SK-N-SH treated with all-trans-retinoic acid at 6 μM for 48 hours (cell line): Measurements from ENCODE around the gene TCEA2.

ENCODE experiments used
- ATAC-seq: fragments of 200-7000 bp; cut with Tn5 transposase; 3 replicates; pipeline ENCODE4 v1.9.1; 2020; ENCODE audit warnings: mild to moderate bottlenecking, moderate library complexity
- ARNTL ChIP-seq: fragments of 450-650 bp; formaldehyde crosslinking; IDR thresholded peaks from 2 replicates; pipeline ENCODE4 v1.5.0; 2020; ENCODE audit warnings: low read depth, mild to moderate bottlenecking, moderate library complexity, borderline replicate concordance
- BACH2 ChIP-seq: fragments of 250-450 bp; sonication (Bioruptor Pico); IDR thresholded peaks from 2 replicates; pipeline ENCODE4 v1.9.0; 2021; ENCODE audit warnings: mild to moderate bottlenecking, borderline replicate concordance
- CSDC2 ChIP-seq: fragments of 250-450 bp; sonication (Bioruptor Pico); IDR thresholded peaks from 2 replicates; pipeline ENCODE4 v1.5.0; 2020; ENCODE audit warnings: mild to moderate bottlenecking, moderate library complexity
- ESRRG ChIP-seq: fragments of 250-450 bp; sonication (Bioruptor Pico); IDR thresholded peaks from 2 replicates; pipeline ENCODE4 v1.6.1; 2021; ENCODE audit warnings: mild to moderate bottlenecking
- GLIS3 ChIP-seq: fragments of 250-450 bp; sonication (Bioruptor Pico); IDR thresholded peaks from 2 replicates; pipeline ENCODE4 v1.5.0; 2020; ENCODE audit warnings: mild to moderate bottlenecking, moderate library complexity
- ISL1 ChIP-seq: fragments of 250-450 bp; sonication (Bioruptor Pico); IDR thresholded peaks from 2 replicates; pipeline ENCODE4 v2.1.2; 2022; ENCODE audit warnings: mild to moderate bottlenecking, moderate library complexity
- OSR1 ChIP-seq: fragments of 250-450 bp; sonication (Bioruptor Pico); IDR thresholded peaks from 2 replicates; pipeline ENCODE4 v1.8.0; 2022; ENCODE audit warnings: moderate library complexity, mild to moderate bottlenecking, inconsistent platforms
- PPARA ChIP-seq: fragments of 250-450 bp; sonication (Bioruptor Pico); IDR thresholded peaks from 2 replicates; pipeline ENCODE4 v1.5.0; 2020; ENCODE audit warnings: mild to moderate bottlenecking, borderline replicate concordance
- RARB ChIP-seq: fragments of 250-450 bp; sonication (Bioruptor Pico); IDR thresholded peaks from 2 replicates; pipeline ENCODE4 v1.8.0; 2021; ENCODE audit warnings: mild to moderate bottlenecking, moderate library complexity
- SNAI2 ChIP-seq: fragments of 250-450 bp; sonication (Bioruptor Pico); IDR thresholded peaks from 2 replicates; pipeline ENCODE4 v1.5.0; 2020; ENCODE audit warnings: mild to moderate bottlenecking, moderate library complexity
- TCF4 ChIP-seq: fragments of 250-450 bp; sonication (Bioruptor Pico); IDR thresholded peaks from 2 replicates; pipeline ENCODE4 v1.8.0; 2021; ENCODE audit warnings: mild to moderate bottlenecking, moderate library complexity, borderline replicate concordance
- TOX ChIP-seq: fragments of 250-450 bp; sonication (Bioruptor Pico); IDR thresholded peaks from 2 replicates; pipeline ENCODE4 v1.8.0; 2021; ENCODE audit warnings: mild to moderate bottlenecking, moderate library complexity, borderline replicate concordance
- ZC3H10 ChIP-seq: fragments of 250-450 bp; sonication (Bioruptor Pico); IDR thresholded peaks from 2 replicates; pipeline ENCODE4 v1.5.1; 2021; ENCODE audit warnings: mild to moderate bottlenecking, moderate library complexity
- ZFP3 ChIP-seq: fragments of 250-450 bp; sonication (Bioruptor Pico); IDR thresholded peaks from 2 replicates; pipeline ENCODE4 v1.5.0; 2020; ENCODE audit warnings: mild to moderate bottlenecking, moderate library complexity
- ZFP30 ChIP-seq: fragments of 450-650 bp; formaldehyde crosslinking; IDR thresholded peaks from 2 replicates; pipeline ENCODE4 v1.5.0; 2022; ENCODE audit warnings: mild to moderate bottlenecking, moderate library complexity
- ZNF565 ChIP-seq: fragments of 450-650 bp; formaldehyde crosslinking; conservative IDR thresholded peaks from 2 replicates; pipeline ENCODE4 v1.5.0; 2020; ENCODE audit warnings: low read depth, mild to moderate bottlenecking, moderate library complexity
- ZNF70 ChIP-seq: fragments of 450-650 bp; formaldehyde crosslinking; IDR thresholded peaks from 2 replicates; pipeline ENCODE4 v1.5.0; 2020; ENCODE audit warnings: mild to moderate bottlenecking, moderate library complexity
- ZNF8 ChIP-seq: fragments of 450-650 bp; formaldehyde crosslinking; IDR thresholded peaks from 2 replicates; pipeline ENCODE4 v1.5.0; 2020; ENCODE audit warnings: mild to moderate bottlenecking, moderate library complexity
- TF ChIP-seq, protein P1 (sequence below): fragments of 250-450 bp; sonication (Bioruptor Pico); IDR thresholded peaks from 2 replicates; pipeline ENCODE4 v1.8.0; 2021; ENCODE audit warnings: low read depth, mild to moderate bottlenecking, moderate library complexity, borderline replicate concordance
- TF ChIP-seq, protein P2 (sequence below): fragments of 250-450 bp; sonication (Bioruptor Pico); IDR thresholded peaks from 2 replicates; pipeline ENCODE4 v1.5.1; 2020; ENCODE audit warnings: low read depth, mild to moderate bottlenecking, moderate library complexity
- TF ChIP-seq, protein P3 (sequence below): fragments of 250-450 bp; sonication (Bioruptor Pico); IDR thresholded peaks from 2 replicates; pipeline ENCODE4 v1.8.0; 2020; ENCODE audit warnings: mild to moderate bottlenecking, moderate library complexity, borderline replicate concordance
- TF ChIP-seq, protein P4 (sequence below): fragments of 250-450 bp; sonication (Bioruptor Pico); IDR thresholded peaks from 2 replicates; pipeline ENCODE4 v1.5.0; 2020; ENCODE audit warnings: mild to moderate bottlenecking, moderate library complexity

The TCEA2 gene

DNA sequence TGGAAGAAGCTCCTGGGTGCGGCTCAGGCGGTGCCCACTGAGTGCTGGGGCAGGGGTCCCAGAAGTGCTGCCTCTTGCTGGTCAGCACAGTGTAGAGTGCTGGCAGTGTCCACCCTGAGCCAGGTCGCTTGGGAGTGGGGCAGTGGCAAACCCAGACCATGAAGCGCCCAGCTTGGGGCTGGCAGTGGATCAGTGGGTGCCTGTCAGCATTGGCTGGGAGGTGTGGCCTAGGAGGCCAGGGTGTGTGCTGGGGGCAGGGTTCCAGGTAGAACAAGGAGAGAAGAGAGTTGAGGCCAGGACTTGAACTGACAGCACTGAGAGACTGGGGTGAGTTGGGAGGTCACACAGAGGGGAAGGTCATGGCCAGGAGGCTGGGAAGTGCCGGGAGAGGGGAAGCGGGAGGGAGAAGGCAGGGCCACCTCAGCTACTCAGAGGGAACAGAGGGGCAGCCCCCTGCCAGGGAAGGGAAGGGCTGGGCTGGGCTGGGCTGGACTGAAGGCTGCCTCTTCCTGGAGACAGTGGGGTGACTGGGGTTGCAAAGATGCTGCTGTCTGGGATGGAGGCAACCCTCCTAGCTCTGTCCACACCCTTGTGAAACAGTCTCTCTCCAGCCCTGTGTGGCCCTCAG, 4.1 kb downstream of the TCEA2 start:
- TF ChIP-seq ARNTL (CRISPR knock-in tag) (no peak), TCF4 (CRISPR knock-in tag) (no peak), ISL1 (no peak), RARB (no peak), ZC3H10 (CRISPR knock-in tag) (no peak), ZFP3 (no peak), CSDC2 (CRISPR knock-in tag) (no peak), ZNF565 (CRISPR knock-in tag) (no peak), ZNF70 (no peak), ZNF8 (CRISPR knock-in tag) (no peak), PPARA (no peak), ZFP30 (CRISPR knock-in tag) (no peak), BACH2 (CRISPR knock-in tag) (no peak)
- TF ChIP-seq, protein P1, sequence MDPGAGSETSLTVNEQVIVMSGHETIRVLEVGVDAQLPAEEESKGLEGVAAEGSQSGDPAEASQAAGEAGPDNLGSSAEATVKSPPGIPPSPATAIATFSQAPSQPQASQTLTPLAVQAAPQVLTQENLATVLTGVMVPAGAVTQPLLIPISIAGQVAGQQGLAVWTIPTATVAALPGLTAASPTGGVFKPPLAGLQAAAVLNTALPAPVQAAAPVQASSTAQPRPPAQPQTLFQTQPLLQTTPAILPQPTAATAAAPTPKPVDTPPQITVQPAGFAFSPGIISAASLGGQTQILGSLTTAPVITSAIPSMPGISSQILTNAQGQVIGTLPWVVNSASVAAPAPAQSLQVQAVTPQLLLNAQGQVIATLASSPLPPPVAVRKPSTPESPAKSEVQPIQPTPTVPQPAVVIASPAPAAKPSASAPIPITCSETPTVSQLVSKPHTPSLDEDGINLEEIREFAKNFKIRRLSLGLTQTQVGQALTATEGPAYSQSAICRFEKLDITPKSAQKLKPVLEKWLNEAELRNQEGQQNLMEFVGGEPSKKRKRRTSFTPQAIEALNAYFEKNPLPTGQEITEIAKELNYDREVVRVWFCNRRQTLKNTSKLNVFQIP: no peak
- TF ChIP-seq, protein P2, sequence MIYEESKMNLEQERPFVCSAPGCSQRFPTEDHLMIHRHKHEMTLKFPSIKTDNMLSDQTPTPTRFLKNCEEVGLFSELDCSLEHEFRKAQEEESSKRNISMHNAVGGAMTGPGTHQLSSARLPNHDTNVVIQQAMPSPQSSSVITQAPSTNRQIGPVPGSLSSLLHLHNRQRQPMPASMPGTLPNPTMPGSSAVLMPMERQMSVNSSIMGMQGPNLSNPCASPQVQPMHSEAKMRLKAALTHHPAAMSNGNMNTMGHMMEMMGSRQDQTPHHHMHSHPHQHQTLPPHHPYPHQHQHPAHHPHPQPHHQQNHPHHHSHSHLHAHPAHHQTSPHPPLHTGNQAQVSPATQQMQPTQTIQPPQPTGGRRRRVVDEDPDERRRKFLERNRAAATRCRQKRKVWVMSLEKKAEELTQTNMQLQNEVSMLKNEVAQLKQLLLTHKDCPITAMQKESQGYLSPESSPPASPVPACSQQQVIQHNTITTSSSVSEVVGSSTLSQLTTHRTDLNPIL (CRISPR knock-in tag): no peak
- TF ChIP-seq, protein P3, sequence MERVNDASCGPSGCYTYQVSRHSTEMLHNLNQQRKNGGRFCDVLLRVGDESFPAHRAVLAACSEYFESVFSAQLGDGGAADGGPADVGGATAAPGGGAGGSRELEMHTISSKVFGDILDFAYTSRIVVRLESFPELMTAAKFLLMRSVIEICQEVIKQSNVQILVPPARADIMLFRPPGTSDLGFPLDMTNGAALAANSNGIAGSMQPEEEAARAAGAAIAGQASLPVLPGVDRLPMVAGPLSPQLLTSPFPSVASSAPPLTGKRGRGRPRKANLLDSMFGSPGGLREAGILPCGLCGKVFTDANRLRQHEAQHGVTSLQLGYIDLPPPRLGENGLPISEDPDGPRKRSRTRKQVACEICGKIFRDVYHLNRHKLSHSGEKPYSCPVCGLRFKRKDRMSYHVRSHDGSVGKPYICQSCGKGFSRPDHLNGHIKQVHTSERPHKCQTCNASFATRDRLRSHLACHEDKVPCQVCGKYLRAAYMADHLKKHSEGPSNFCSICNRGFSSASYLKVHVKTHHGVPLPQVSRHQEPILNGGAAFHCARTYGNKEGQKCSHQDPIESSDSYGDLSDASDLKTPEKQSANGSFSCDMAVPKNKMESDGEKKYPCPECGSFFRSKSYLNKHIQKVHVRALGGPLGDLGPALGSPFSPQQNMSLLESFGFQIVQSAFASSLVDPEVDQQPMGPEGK (CRISPR knock-in tag): no peak

DNA sequence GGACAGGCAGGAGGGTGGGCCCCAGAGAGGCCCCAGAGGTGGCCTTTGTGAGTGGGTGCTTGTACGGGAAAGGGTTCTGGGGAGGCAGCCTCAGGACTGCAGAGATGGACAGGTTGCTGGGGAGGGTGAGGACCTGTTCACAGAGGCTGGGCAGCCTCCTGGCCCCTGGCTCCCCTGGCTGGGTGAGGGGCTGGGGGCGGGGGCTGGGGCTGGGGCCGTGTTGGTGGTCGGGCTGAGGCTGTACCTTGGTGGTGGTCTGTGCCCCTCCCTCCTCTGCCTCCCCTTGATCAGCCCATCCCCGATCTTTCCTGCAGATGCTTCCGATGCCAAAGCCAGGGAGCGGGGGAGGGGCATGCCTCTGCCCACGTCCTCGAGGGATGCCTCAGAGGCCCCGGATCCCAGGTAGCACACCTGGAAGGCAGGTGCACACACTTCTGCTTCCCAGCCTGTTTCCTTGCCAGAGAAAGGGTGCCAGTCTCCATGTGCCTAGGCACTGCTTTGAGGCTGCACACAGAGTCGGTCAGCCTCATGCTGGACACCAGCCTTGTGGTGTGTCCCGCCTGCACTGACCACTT, 4.8 kb downstream of the TCEA2 start:
- ATAC-seq: no peak

More for the DNA sequence above, 4.1 kb downstream of the TCEA2 start:
- no peak for ATAC-seq

DNA sequence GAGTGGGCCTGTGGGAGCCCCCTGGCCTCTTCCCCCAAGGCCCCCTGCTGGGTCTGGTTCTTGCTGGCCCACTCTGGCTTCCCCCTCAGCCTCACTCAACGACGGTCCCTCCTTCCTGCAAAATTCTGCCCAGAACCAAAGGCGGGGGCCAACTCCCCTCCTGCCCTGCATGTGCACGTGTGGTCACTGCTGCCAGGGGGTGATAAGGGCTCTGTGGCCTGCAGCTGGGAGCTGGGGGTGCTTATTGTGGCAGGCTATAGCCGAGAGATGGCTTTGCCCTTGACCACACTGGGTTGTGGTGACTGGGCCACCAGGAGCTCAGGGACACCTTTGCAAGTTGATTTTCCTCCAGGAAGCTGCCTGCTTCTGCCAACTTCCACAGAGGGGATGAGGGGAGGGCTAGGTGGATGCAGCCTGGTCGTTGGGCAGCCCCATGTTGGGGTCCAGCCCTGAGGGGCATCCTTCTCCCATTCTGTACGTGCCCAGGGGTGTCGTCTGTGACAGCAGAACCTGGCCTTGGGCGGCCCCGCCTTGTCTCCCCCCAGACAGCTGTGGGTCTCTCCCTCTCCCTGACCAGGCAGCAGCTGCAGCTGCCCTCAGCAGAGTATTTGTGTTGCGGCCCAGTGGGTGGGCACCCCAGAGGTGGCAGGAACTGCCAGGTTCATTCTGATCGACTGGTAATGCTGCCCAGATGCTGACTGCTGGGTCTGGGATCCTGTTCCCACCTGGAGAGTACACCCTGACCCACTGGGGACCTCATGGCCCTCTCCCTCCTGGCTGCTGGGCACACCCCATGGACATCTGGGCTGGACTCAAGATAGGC, 5.6 kb downstream of the TCEA2 start:
- TF ChIP-seq, protein P3 (CRISPR knock-in tag): no peak
- TF ChIP-seq OSR1 (CRISPR knock-in tag): no peak
- no peak for TF ChIP-seq ZFP30 (CRISPR knock-in tag)
- no peak for TF ChIP-seq SNAI2 (CRISPR knock-in tag)
- TF ChIP-seq ZNF8 (CRISPR knock-in tag): no peak
- no peak for TF ChIP-seq TOX (CRISPR knock-in tag)
- TF ChIP-seq ZNF70: no peak
- TF ChIP-seq, protein P4, sequence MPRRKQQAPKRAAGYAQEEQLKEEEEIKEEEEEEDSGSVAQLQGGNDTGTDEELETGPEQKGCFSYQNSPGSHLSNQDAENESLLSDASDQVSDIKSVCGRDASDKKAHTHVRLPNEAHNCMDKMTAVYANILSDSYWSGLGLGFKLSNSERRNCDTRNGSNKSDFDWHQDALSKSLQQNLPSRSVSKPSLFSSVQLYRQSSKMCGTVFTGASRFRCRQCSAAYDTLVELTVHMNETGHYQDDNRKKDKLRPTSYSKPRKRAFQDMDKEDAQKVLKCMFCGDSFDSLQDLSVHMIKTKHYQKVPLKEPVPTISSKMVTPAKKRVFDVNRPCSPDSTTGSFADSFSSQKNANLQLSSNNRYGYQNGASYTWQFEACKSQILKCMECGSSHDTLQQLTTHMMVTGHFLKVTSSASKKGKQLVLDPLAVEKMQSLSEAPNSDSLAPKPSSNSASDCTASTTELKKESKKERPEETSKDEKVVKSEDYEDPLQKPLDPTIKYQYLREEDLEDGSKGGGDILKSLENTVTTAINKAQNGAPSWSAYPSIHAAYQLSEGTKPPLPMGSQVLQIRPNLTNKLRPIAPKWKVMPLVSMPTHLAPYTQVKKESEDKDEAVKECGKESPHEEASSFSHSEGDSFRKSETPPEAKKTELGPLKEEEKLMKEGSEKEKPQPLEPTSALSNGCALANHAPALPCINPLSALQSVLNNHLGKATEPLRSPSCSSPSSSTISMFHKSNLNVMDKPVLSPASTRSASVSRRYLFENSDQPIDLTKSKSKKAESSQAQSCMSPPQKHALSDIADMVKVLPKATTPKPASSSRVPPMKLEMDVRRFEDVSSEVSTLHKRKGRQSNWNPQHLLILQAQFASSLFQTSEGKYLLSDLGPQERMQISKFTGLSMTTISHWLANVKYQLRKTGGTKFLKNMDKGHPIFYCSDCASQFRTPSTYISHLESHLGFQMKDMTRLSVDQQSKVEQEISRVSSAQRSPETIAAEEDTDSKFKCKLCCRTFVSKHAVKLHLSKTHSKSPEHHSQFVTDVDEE (CRISPR knock-in tag): no peak
- TF ChIP-seq TCF4 (CRISPR knock-in tag): no peak
- TF ChIP-seq ZFP3: no peak
- TF ChIP-seq CSDC2 (CRISPR knock-in tag): no peak
- TF ChIP-seq ARNTL (CRISPR knock-in tag): no peak
- no peak for TF ChIP-seq RARB
- TF ChIP-seq ESRRG (CRISPR knock-in tag): no peak
- TF ChIP-seq GLIS3 (CRISPR knock-in tag): no peak
- TF ChIP-seq, protein P2 (CRISPR knock-in tag): no peak
- TF ChIP-seq ISL1: no peak
- TF ChIP-seq, protein P1: no peak

More for the DNA sequence above, 4.8 kb downstream of the TCEA2 start:
- no peak for TF ChIP-seq GLIS3 (CRISPR knock-in tag)
- no peak for TF ChIP-seq ZFP30 (CRISPR knock-in tag)
- no peak for TF ChIP-seq BACH2 (CRISPR knock-in tag)

More for the DNA sequence above, 5.6 kb downstream of the TCEA2 start:
- no peak for ATAC-seq
